ENCODE measurements around the gene HBA2.
"Not testable (repeated sequence)": the region's sequence is repeated elsewhere in the genome, so short reads cannot be mapped to it uniquely, and the experiment has no call there.

The HBA2 gene

GRCh38 chr16:155031-155398 is 17.7 kb upstream of the HBA2 start:
- DNase-seq (ENCODE audit: low read depth): no peak

GRCh38 chr16:159136-159849 is 13.4 kb upstream of the HBA2 start:
- no peak for DNase-seq (ENCODE audit: low read depth)

- not testable (repeated sequence) for DNase-seq (ENCODE audit: low read depth)
These were observed 12.4 kb upstream of the HBA2 start for GRCh38 chr16:160242-160641.

GRCh38 chr16:160691-161190 is 11.9 kb upstream of the HBA2 start:
- no peak for DNase-seq (ENCODE audit: low read depth)

GRCh38 chr16:162271-162991 is 10.2 kb upstream of the HBA2 start:
- no peak for DNase-seq (ENCODE audit: low read depth)

- not testable (repeated sequence) for DNase-seq (ENCODE audit: low read depth)
These were observed 9.5 kb upstream of the HBA2 start for GRCh38 chr16:163139-163538.

- DNase-seq (ENCODE audit: low read depth): not testable (repeated sequence)
These were observed 9.0 kb upstream of the HBA2 start for GRCh38 chr16:163696-164095.

GRCh38 chr16:164134-164823 is 8.4 kb upstream of the HBA2 start:
- not testable (repeated sequence) for DNase-seq (ENCODE audit: low read depth)

- no peak for DNase-seq (ENCODE audit: low read depth)
These were observed 7.7 kb upstream of the HBA2 start for GRCh38 chr16:164827-165538.

GRCh38 chr16:165539-166374 is 6.9 kb upstream of the HBA2 start, which contains the start of gene HBM:
HBM (plus strand) TSS chr16:165978; CDS start chr16:165998, 20 bp downstream.
- no peak for DNase-seq (ENCODE audit: low read depth)

- DNase-seq (ENCODE audit: low read depth): no peak
These were observed 6.1 kb upstream of the HBA2 start for GRCh38 chr16:166375-167121.

- DNase-seq (ENCODE audit: low read depth): no peak
These were observed 5.5 kb upstream of the HBA2 start for GRCh38 chr16:167122-167690.

GRCh38 chr16:168424-168823 is 4.3 kb upstream of the HBA2 start:
- DNase-seq (ENCODE audit: low read depth): no peak

- DNase-seq (ENCODE audit: low read depth): no peak
These were observed 3.7 kb upstream of the HBA2 start for GRCh38 chr16:169014-169413.

- DNase-seq (ENCODE audit: low read depth): not testable (repeated sequence)
These were observed 2.6 kb upstream of the HBA2 start for GRCh38 chr16:170088-170507.

- no peak for DNase-seq (ENCODE audit: low read depth)
These were observed 1.9 kb upstream of the HBA2 start for GRCh38 chr16:170788-171187.

GRCh38 chr16:173211-173854 is 657 bp downstream of the HBA2 start:
- DNase-seq (ENCODE audit: low read depth): not testable (repeated sequence)

GRCh38 chr16:173928-174769 is 1.5 kb downstream of the HBA2 start:
- DNase-seq (ENCODE audit: low read depth): not testable (repeated sequence)
